GM12865 (cell line): ENCODE measurements around the gene CPVL.

Experiments used
- DNase-seq: peaks from one replicate; pipeline ENCODE4 v3.0.0; 2010; ENCODE audit warnings: low read depth
- H3K4me3 ChIP-seq: 2 replicates; pipeline ENCODE4 v1.5.1; 2011; ENCODE audit warnings: mild to moderate bottlenecking, low read depth, low read length, control low read depth
- TF ChIP-seq, protein P1 (sequence below): IDR thresholded peaks from 2 replicates; pipeline ENCODE4 v1.5.1; 2011; ENCODE audit warnings: low read length, control low read depth, low read depth, inconsistent platforms; ENCODE audit not compliant: insufficient read depth; ENCODE audit errors: missing control alignments

CPVL gene

DNA sequence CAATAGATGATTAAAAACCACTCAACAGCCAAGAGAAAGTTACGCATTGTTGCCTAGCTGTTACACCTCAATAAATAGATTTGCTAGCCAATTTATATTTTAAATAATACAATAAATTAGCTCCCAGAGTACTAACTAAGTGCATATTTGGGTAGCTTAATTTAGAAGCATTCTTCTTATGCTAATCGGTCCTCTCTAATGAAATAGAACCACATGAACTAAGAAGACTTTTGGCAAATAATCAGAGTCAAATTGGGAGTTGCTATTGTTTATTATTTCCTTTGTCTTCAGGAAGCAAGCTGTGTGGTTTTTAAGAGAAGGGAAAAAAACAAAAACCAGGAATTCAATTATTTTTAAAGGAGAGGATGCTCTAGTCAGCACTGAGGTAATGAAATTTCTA lies 139.2 kb downstream of the CPVL start:
- no peak overlapping the region for H3K4me3 ChIP-seq
- no peak for DNase-seq
- TF ChIP-seq, protein P1, sequence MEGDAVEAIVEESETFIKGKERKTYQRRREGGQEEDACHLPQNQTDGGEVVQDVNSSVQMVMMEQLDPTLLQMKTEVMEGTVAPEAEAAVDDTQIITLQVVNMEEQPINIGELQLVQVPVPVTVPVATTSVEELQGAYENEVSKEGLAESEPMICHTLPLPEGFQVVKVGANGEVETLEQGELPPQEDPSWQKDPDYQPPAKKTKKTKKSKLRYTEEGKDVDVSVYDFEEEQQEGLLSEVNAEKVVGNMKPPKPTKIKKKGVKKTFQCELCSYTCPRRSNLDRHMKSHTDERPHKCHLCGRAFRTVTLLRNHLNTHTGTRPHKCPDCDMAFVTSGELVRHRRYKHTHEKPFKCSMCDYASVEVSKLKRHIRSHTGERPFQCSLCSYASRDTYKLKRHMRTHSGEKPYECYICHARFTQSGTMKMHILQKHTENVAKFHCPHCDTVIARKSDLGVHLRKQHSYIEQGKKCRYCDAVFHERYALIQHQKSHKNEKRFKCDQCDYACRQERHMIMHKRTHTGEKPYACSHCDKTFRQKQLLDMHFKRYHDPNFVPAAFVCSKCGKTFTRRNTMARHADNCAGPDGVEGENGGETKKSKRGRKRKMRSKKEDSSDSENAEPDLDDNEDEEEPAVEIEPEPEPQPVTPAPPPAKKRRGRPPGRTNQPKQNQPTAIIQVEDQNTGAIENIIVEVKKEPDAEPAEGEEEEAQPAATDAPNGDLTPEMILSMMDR = no peak

- TF ChIP-seq, protein P1 = no peak
- DNase-seq = no peak
- no peak overlapping the region for H3K4me3 ChIP-seq
Observed at GRCh38 chr7:29005829-29006228, 140.5 kb downstream of the CPVL start.

- H3K4me3 ChIP-seq = no peak overlapping the region
- DNase-seq = no peak
- TF ChIP-seq, protein P1 = no peak
Observed at GRCh38 chr7:29005406-29005805, 140.9 kb downstream of the CPVL start.

DNA sequence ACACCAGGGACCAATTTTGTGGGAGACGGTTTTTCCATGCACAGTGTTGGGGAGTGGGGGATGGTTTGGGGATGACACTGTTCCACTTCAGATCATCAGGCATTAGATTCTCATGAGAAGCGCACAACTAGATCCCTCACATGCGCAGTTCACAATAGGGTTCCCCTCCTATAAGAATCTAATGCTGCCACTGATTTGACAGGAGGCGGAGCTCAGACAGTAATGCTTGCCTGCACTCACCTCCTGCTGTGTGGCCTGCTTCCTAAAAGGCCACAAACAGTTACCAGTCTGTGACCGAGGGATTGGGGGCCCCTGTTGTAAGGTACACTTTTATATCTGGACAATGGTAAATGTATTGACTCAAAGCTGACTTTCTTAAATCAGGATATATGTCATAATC lies 142.6 kb downstream of the CPVL start:
- H3K4me3 ChIP-seq = no peak overlapping the region
- DNase-seq = no peak
- TF ChIP-seq, protein P1 = no peak

DNA sequence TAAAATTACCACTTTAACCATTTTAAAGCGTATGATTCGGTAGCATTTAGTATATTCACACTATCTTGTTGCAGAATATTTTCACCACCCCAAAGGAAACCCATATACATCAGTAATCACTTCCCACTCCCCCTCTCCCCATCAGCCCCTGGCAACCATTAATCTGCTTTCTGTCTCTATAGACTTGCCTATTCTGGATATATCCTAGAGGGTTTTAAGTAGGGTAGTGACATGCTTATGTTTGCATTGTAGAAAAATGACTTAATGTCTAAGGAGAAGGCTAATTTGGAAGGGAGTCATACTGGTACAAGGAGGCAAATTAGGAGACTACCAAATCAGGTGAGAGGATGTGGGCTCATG lies 145.6 kb downstream of the CPVL start:
- no peak overlapping the region for H3K4me3 ChIP-seq
- DNase-seq = no peak
- TF ChIP-seq, protein P1 = no peak

DNA sequence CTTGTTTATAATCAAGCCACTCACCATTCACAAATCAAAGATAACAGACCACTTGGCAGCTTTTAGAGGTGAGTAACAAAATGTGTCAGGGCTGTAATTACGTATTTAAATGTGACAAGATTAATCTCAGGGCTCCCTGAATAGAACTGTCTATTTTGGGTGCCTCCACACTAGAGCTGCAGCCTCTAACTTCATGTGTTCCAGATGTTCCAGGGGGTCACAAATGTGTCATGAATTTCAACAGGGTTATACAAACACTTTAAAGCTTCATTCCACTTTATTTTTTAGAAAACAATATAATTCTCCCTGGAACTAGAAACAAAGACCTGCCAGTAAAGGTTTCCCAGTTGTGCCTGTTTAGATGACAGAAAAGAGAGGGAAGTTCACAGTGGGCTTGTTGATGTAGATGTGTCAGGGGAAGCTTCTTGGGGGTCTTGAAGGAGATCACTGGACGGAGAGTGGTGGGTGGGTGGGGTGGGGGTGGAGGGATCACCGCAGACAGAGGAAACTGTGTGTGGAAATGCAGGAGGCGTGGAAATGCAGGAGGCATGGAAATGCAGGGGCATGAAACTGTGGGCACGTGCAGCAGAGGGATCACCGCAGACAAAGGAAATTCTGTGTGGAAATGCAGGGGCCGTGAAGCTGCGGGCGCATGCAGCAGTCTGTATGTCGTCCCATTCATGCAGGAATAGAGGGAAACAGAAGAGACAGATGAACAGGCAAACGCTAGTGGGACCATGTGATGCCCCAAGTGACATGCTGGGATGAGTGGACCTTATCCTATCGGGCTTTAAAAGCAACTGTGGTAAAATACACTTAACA lies 146.2 kb downstream of the CPVL start:
- H3K4me3 ChIP-seq = no peak overlapping the region
- DNase-seq = no peak
- TF ChIP-seq, protein P1 = no peak

DNA sequence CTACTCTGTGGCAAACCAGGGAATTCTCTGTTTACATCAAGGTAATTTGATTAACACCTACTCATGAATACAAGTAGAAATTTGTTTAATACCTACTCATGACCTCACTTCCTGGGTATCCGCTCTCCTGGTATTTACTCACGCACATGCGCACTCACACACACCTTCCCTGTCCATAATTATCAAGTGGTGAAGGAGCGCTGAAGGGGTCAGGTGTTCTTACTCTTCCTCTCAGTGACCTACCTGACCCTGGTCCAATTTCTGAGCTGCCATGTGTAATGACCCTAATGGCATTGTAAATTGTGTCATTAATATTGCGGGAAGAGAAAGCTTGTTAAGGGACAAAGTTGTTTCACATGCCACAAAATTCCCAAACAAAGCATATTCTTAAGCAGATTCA lies 146.9 kb downstream of the CPVL start:
- no peak overlapping the region for H3K4me3 ChIP-seq
- no peak for DNase-seq
- TF ChIP-seq, protein P1 = no peak
